Endothelial cell of umbilical vein (primary cell): Measurements from ENCODE around the gene PDAP1. TPM values are rescaled to one million over a fixed set of nuclear protein-coding genes. Genes with fewer than 3 reads are reported as not detected.

ENCODE experiments used
- BruUV-seq: library from RNA; stranded (reverse); fragments of 400-500 nt; replicated peaks from 2 replicates; lab custom pipeline; 2021; lab: Mats Ljungman, UMichigan
- CTCF ChIA-PET: fragments of 300-600, 350-600 bp; sonication (Branson Sonifier 250); formaldehyde crosslinking; loops from one replicate; lab custom pipeline; 2021; ENCODE audit warnings: antibody characterized with exemption, inconsistent platforms; lab: Charles Lee
- POLR2A ChIA-PET: fragments of 300-600, 350-600 bp; sonication (Branson Sonifier 250); formaldehyde crosslinking; loops from one replicate; lab custom pipeline; 2021; ENCODE audit warnings: antibody characterized with exemption, inconsistent platforms; lab: Charles Lee
- DNase-seq: peaks from one replicate; pipeline ENCODE4 v3.0.0-alpha.2; 2011; ENCODE audit warnings: low read depth, low spot score
- FAIRE-seq: peaks from 2 replicates; lab custom pipeline; 2011; peaks lifted over from hg19 to GRCh38; lab: Jason Lieb, UNC
- H2AFZ ChIP-seq: 2 replicates; pipeline ENCODE4 v1.6.0; 2012; ENCODE audit warnings: low read depth, low read length, control low read depth, inconsistent platforms
- H3K27ac ChIP-seq: 2 replicates; pipeline ENCODE4 v1.5.1; 2011; ENCODE audit warnings: low read depth, mild to moderate bottlenecking, control low read depth, low read length, moderate library complexity; ENCODE audit not compliant: insufficient read depth
- H3K27me3 ChIP-seq, 2 experiments: 2 replicates each; pipeline versions ENCODE4 v1.6.0 to v1.6.1; 2011; ENCODE audit warnings: low read length in 2 of 2, mixed read lengths in 1 of 2; ENCODE audit not compliant: control insufficient read depth in 2 of 2, insufficient read depth in 2 of 2
- H3K36me3 ChIP-seq, 2 experiments: 2 replicates in 1 of 2; 3 replicates in 1 of 2; pipeline ENCODE4 v1.5.1; 2011; ENCODE audit warnings: low read length in 2 of 2, mild to moderate bottlenecking in 1 of 2, moderate library complexity in 1 of 2; ENCODE audit not compliant: control insufficient read depth in 2 of 2, insufficient read depth in 2 of 2; ENCODE audit errors: extremely low read depth in 1 of 2
- H3K4me1 ChIP-seq: 3 replicates; pipeline ENCODE4 v1.5.1; 2011; ENCODE audit warnings: mild to moderate bottlenecking, low read length; ENCODE audit not compliant: control insufficient read depth, insufficient read depth; ENCODE audit errors: extremely low read depth
- H3K4me2 ChIP-seq: 2 replicates; pipeline ENCODE4 v1.6.1; 2011; ENCODE audit warnings: low read length, control low read depth, mixed read lengths; ENCODE audit not compliant: insufficient read depth
- H3K4me3 ChIP-seq, 3 experiments: fragments of 200-600 bp in 1 of 3; sonication (generic), shearing (Covaris generic) in 1 of 3; replicated peaks in 1 of 3; 2 replicates each; pipeline ENCODE4 v1.5.1; 2011 to 2016; ENCODE audit warnings: control low read depth in 3 of 3, low read length in 3 of 3, mild to moderate bottlenecking in 2 of 3, inconsistent platforms in 1 of 3, low read depth in 1 of 3, moderate library complexity in 1 of 3; ENCODE audit not compliant: insufficient read depth in 1 of 3
- H3K79me2 ChIP-seq: 2 replicates; pipeline ENCODE4 v1.6.0; 2012; ENCODE audit warnings: low read length, inconsistent platforms; ENCODE audit not compliant: control insufficient read depth, insufficient read depth
- H3K9ac ChIP-seq: replicated peaks from 2 replicates; pipeline ENCODE3; 2011; ENCODE audit warnings: low read length, control low read depth; ENCODE audit not compliant: insufficient read depth; ENCODE audit errors: extremely low read depth
- H3K9me1 ChIP-seq: replicated peaks from 3 replicates; pipeline ENCODE4 v1.6.0; 2011; ENCODE audit warnings: mild to moderate bottlenecking, low read length; ENCODE audit not compliant: control insufficient read depth, insufficient read depth; ENCODE audit errors: extremely low read depth
- H3K9me3 ChIP-seq: replicated peaks from 2 replicates; pipeline ENCODE4 v1.5.1; 2012; ENCODE audit warnings: low read length, inconsistent platforms; ENCODE audit not compliant: control insufficient read depth, insufficient read depth
- H4K20me1 ChIP-seq: replicated peaks from 2 replicates; pipeline ENCODE3; 2011; ENCODE audit warnings: mild to moderate bottlenecking, low read length; ENCODE audit not compliant: control insufficient read depth, insufficient read depth; ENCODE audit errors: extremely low read depth
- EZH2 ChIP-seq: IDR thresholded peaks from 2 replicates; pipeline ENCODE4 v1.6.1; 2012; ENCODE audit warnings: borderline replicate concordance, low read depth, mild to moderate bottlenecking, moderate library complexity, low read length, inconsistent platforms; ENCODE audit not compliant: severe bottlenecking
- FOS ChIP-seq: IDR thresholded peaks from 2 replicates; pipeline ENCODE4 v1.6.1; 2011; ENCODE audit warnings: mild to moderate bottlenecking, low read length, moderate library complexity, borderline replicate concordance; ENCODE audit not compliant: insufficient read depth
- GATA2 ChIP-seq: IDR thresholded peaks from 2 replicates; pipeline ENCODE4 v1.7.0; 2011; ENCODE audit warnings: low read depth, mild to moderate bottlenecking, moderate library complexity, mixed read lengths, low read length; ENCODE audit not compliant: insufficient read length, insufficient read depth
- JUN ChIP-seq: IDR thresholded peaks from 2 replicates; pipeline ENCODE4 v1.6.1; 2011; ENCODE audit warnings: borderline replicate concordance, low read depth; ENCODE audit not compliant: insufficient read length, insufficient read depth
- MYC ChIP-seq: IDR thresholded peaks from one replicate; pipeline ENCODE4 v1.6.1; 2011; ENCODE audit warnings: mild to moderate bottlenecking, low read depth, low read length
- POLR2A ChIP-seq: IDR thresholded peaks from 2 replicates; pipeline ENCODE4 v1.6.1; 2012; ENCODE audit warnings: low read depth, mild to moderate bottlenecking, control low read depth, low read length
- POLR2AphosphoS5 ChIP-seq: IDR thresholded peaks from 2 replicates; pipeline ENCODE4 v1.6.1; 2012; ENCODE audit warnings: low read depth, mild to moderate bottlenecking, control low read depth, low read length, moderate library complexity; ENCODE audit not compliant: insufficient read depth
- dilution Hi-C: fragments of 300-500 bp; cut with MboI; formaldehyde crosslinking; loops from one replicate; pipeline ENCODE4 v1.15.0; 2019; ENCODE audit warnings: low sequenced_read_pairs; ENCODE audit not compliant: extremely low pct_ligation_motif_present
- intact Hi-C: fragments of 100-400 bp; cut with micrococcal nuclease; formaldehyde crosslinking; loops from one replicate; pipeline ENCODE4 v1.10.0; 2022
- polyA plus RNA-seq, 4 experiments: library from polyadenylated mRNA; depleted of rRNA in 3 of 4; stranded (reverse) in 3 of 4; unstranded in 1 of 4; fragments of >200 nt; gene quantifications; 2 replicates each; pipeline versions ENCODE4 v1.2.1 to v1.2.3, GENCODE V29; 2011 to 2012; ENCODE audit warnings: missing spikeins in 1 of 4
- total RNA-seq: library from RNA; stranded (reverse); gene quantifications from 2 replicates; pipeline ENCODE4 v1.2.3, GENCODE V29; 2021
- TF ChIP-seq, protein P1 (sequence below), 2 donors: IDR thresholded peaks; 1 replicate in 1 of 2; 2 replicates in 1 of 2; pipeline ENCODE4 v1.5.1; 2011; ENCODE audit warnings: low read length in 2 of 2, mild to moderate bottlenecking in 2 of 2, moderate library complexity in 2 of 2, control low read depth in 1 of 2, inconsistent platforms in 1 of 2, low read depth in 1 of 2; ENCODE audit not compliant: insufficient read depth in 1 of 2; ENCODE audit errors: extremely low read depth in 1 of 2
- TF ChIP-seq, protein P2 (sequence below): IDR thresholded peaks from 2 replicates; pipeline ENCODE4 v1.6.1; 2011; ENCODE audit not compliant: insufficient read depth, insufficient read length

PDAP1 gene
- total and polyA plus RNA-seq, 2 donors (not counting 3 experiments of a cell fraction or from before 2014, with no cell fraction given), result 32.6 to 150 TPM

DNA sequence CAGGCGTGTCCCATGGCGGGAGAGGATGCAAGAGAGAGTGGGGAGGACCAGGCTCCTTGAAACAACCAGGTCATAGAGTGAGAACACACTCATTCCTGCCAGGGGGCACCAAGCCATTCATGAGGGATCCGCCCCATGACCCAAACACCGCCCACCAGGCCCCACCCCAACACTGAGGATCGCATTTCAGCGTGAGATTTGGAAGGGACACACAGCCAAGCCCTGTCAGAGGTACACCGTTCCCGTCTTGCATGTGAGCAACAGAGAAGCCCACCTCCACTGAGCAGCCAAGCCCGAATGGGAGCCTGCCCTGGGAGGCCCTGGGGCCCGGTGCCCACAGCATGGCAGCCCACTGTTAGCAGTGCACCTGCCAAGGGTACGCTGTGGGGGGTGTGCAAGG lies 41.8 kb downstream of the PDAP1 start:
- Histone ChIP-seq H3K79me2 (no peaks in the 10 kb centered on the region), H2AFZ (no peak overlapping the region), H3K4me3 (no peak overlapping the region), H3K9me3 (no peaks in the 10 kb centered on the region), H3K9me1 (no peaks in the 10 kb centered on the region), H4K20me1 (no peaks in the 10 kb centered on the region), H3K27ac (no peak overlapping the region), H3K4me1 (no peaks in the 10 kb centered on the region), H3K27me3 (no peaks in the 10 kb centered on the region), H3K4me2 (no peak overlapping the region), H3K9ac (no peak overlapping the region), H3K36me3 (peaks cover 14 to 17% of the 10 kb centered on the region in 2 experiments)
- intact Hi-C loops (no loop called here), dilution Hi-C loops (no loop called here)
- TF ChIP-seq POLR2AphosphoS5, result no peak
- no peak for TF ChIP-seq POLR2A
- no peak for TF ChIP-seq FOS
- TF ChIP-seq JUN, result no peak
- TF ChIP-seq EZH2, result no peak
- TF ChIP-seq GATA2, result no peak
- TF ChIP-seq, protein P1, sequence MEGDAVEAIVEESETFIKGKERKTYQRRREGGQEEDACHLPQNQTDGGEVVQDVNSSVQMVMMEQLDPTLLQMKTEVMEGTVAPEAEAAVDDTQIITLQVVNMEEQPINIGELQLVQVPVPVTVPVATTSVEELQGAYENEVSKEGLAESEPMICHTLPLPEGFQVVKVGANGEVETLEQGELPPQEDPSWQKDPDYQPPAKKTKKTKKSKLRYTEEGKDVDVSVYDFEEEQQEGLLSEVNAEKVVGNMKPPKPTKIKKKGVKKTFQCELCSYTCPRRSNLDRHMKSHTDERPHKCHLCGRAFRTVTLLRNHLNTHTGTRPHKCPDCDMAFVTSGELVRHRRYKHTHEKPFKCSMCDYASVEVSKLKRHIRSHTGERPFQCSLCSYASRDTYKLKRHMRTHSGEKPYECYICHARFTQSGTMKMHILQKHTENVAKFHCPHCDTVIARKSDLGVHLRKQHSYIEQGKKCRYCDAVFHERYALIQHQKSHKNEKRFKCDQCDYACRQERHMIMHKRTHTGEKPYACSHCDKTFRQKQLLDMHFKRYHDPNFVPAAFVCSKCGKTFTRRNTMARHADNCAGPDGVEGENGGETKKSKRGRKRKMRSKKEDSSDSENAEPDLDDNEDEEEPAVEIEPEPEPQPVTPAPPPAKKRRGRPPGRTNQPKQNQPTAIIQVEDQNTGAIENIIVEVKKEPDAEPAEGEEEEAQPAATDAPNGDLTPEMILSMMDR (IDR thresholded peaks at IDR 0.05; ENCODE audit: extremely low read depth in 1 of 2, insufficient read depth in 1 of 2, low read depth in 1 of 2, low read length in 2 of 2), result no peak
- TF ChIP-seq, protein P2, sequence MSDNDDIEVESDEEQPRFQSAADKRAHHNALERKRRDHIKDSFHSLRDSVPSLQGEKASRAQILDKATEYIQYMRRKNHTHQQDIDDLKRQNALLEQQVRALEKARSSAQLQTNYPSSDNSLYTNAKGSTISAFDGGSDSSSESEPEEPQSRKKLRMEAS, result no peak
- TF ChIP-seq MYC, result no peak
- no peak for FAIRE-seq
- POLR2A ChIA-PET, result no interaction called here
- CTCF ChIA-PET, result interaction anchor here (0.9 to 1.7 kb wide), 2 partner anchors 20 to 38 kb away, joined by 3 to 6 read pairs; no protein-coding TSS in a partner anchor
- BruUV-seq, result no TSS peak
- no peak for DNase-seq
